SK-N-DZ (cell line): Measurements from ENCODE around the gene RGPD5. TPM values are rescaled to one million over a fixed set of nuclear protein-coding genes. Genes with fewer than 3 reads are reported as not detected.
"Not testable (repeated sequence)": the region's sequence is repeated elsewhere in the genome, so short reads cannot be mapped to it uniquely, and the experiment has no call there.

Source experiments
- DNase-seq: peaks from one replicate; pipeline ENCODE4 v3.0.0-alpha.2; 2015; ENCODE audit warnings: low spot score
- polyA plus RNA-seq, 2 experiments: library from polyadenylated mRNA; depleted of rRNA; stranded (reverse); fragments of >200 nt; gene quantifications; 2 replicates each; pipeline ENCODE4 v1.2.3, GENCODE V29; 2014

RGPD5 gene
- polyA plus RNA-seq (2014; cell fraction: cytosol; rRNA removed): 2.6 and 2.9 TPM in 2 replicates
- polyA plus RNA-seq (2014; cell fraction: nucleus; rRNA removed): 10.2 and 11.5 TPM in 2 replicates

DNA sequence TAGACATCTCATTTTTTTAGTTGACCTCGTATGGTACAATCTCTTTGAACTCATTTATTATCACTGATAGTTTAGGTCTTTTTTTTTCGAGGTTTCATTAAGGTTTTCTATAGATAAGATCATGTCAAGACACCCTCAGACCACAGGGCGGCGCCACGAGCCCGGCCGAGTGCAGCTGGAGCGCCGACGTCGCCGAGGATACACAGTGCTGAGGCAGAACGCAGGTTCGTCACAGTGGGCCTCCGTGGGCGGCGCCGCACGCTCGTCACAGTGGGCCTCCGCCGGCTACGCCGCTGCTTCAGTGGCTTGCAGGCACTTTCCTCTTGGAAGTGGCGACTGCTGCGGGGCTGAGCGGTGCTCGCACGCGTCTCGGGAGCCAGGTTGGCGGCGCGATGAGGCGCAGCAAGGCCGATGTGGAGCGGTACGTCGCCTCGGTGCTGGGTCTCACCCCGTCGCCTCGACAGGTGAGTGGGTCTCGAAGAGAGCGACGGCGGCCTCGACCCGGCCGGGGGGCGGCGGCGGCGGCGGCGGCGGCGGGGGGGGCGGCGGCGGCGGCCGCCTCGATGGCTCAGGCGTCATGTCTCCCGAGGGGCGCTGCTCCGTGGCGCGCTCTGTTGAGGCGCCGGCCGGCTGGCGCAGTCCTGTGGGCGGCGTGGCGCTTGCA, at the start of gene RGPD5:
RGPD5 (plus strand) TSS at position 232 of the 664 bp plus-strand sequence; CDS start at position 393, 161 bp downstream.
- DNase-seq: not testable (repeated sequence)

DNA sequence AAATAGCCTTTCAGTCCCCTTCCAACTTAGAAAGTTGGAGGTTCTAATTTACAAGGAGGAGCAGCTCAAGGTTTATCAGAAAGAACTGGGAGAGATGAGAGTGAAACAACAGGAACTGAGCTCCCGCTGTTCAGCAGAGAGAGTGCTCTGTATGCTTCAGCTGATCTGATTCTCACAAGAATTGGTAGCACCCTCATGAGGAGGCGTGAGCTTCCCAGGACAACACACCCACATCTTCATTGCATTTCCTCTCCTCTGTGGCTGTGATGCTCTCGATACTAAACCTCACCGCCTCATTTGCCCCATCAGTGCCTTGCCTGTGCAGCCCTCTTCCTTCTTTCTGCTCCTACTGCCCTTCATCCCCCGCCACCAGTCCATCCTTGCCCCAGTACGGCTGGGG, 42.5 kb upstream of the RGPD5 start:
- not testable (repeated sequence) for DNase-seq

DNA sequence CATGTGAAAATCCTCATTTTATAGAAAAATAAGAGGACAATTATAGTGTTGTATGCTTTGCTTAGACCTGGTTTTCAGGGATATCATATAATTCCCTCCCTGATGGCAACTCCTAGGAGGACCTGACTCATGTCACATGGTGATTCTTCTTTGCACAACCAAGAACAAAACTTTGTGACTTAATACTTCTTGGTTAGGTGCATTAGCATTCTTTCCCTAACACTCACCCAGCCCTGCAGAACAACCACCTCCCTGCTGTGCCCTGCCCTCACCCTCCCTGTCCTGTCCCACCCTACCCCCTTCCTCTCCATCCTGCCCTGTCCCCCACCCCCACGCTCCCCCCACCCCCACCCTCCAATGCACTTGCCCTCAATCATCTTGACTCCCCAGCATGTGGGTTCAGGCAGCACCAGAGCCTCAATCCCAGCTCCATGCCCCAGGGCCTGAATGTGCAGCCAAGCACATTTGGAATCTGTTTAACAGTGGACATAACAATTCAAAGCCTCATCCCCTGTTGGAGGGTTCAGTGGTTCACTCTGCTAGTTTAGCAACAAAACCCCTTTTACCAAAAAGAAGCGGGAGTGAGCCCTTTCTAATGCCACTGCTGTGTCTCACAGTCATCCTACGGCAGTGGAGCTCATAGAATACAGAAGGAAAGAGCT, 36.8 kb upstream of the RGPD5 start:
- DNase-seq: not testable (repeated sequence)

DNA sequence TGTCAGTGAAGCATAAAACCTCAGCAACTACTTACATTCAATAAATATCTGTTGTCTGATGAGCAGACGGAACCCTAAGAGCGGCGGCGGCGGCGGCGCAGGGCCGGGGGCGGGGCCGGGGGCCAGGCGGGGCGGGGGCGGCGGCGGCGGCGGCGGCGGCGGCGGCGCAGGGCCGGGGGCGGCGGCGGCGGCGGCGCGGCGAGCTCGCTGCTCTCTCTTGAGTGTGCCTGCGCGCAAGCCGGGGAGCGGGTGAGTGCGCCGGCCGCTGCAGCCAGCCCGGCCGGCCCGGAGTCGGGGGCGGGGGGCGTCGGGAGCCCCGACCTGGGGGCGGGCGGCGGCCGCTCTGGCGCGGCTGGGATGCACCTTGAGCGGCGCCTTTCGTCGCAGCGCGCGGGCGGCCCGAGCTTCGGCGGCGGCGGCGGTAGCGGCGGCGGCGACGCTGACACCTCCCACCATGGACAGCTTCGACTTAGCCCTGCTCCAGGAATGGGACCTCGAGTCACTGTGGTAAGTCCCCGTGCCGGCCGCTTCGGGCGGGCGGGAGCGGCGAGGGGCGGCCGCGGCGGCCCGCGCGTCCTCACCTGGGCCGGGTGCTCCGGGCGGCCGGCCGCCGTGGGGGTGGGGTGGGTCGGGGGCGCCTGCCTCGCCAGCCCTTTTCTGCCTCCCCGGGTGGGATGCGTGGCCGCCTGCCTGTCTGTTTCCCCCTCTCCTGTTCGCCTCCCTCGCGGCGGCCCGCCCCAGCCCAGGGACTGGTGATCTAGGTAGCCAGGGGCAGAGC, 33.7 kb upstream of the RGPD5 start:
- not testable (repeated sequence) for DNase-seq

DNA sequence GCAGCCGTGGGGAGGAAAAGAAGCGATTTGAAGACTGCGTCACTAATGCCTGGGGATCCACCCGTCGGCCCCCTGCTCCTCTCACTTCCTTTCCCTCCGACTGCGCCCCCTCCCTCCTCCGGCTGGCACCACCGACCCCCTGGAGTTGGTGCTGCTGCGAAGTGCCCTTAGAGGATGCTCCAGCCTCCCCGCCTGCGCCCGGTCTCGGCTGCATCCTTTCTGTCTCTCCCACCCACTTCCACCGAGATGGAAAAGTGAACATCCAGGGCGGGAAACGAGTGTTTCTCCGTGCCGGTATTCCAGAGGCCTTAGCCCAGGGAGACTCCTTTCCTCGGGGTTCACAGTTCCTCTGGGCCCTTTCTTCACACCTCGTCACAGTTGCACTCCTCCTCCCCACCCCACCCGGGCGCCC, 33.1 kb upstream of the RGPD5 start:
- DNase-seq: not testable (repeated sequence)

DNA sequence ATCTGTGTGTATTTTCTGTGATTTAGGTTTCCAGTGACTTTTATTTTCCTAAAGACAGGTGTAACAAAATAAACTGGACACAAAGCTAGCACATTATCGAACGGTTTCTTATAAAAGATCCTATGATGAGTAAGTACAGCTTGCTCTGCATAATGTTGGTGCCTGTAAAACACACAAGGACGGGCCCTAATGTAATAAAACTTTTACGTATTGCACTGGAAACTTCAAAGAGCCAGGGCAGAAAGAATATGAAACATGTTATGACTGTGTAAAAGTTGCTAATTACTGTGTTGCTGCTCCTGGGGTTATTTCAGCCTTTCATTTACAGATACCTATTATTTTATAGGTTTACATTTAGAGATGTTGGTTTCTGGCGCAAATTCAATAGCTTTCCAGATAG, 32.1 kb upstream of the RGPD5 start:
- DNase-seq: not testable (repeated sequence)

DNA sequence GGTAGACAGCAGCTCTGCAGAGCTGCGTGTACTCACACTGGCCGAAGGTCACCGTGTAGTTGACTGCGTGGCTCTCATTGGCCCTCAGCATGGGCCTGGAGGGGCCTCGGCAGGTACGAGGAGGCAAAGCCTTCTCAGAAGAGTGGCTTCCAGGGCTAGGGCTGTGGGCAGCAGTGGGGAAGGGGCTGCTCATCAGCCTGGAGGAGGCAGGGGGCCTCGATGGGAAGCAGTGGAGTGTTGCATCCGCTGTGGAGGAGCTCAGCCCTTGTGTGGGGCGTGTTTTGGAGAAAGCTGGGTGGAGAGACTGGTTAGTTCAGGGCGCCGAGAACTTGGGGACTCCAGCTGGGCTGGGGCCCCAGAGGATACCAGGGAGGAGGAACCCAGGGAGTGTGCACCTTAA, 28.0 kb upstream of the RGPD5 start:
- DNase-seq: not testable (repeated sequence)

- DNase-seq: not testable (repeated sequence)
Observed at GRCh38 chr2:109766886-109767578, 27.1 kb upstream of the RGPD5 start.

- DNase-seq: not testable (repeated sequence)
Observed at GRCh38 chr2:109768934-109769333, 25.2 kb upstream of the RGPD5 start.

- not testable (repeated sequence) for DNase-seq
Observed at GRCh38 chr2:109779118-109779517, 15.0 kb upstream of the RGPD5 start.

GRCh38 chr2:109781147-109781816, 12.8 kb upstream of the RGPD5 start:
- DNase-seq: not testable (repeated sequence)

DNA sequence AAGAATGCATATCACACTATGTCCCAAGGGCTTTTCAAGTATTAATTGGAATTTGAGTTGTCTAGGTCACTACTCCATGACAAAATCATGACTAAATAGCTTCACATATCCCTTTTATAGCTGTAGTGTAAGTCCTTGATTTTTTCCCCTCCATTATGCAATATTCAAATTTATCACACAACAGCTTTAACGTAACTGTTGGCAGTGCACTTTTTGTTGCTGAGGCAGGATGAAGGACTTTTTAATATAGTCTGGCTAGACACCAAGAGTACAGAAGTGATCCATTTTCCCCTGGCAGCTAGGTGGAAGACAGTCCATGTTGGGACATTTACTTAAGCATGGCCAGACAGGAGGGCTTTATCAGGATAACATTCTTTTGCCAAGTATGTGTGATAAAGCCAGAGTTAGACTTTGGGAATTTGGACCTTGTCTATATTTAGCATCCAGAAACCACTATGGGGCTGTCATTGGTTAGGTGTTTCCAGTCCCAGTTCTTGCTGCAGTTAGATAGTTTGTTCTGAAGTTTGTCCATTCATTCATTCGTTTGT, 11.6 kb upstream of the RGPD5 start:
- DNase-seq: not testable (repeated sequence)

GRCh38 chr2:109791530-109792279, 2.4 kb upstream of the RGPD5 start:
- DNase-seq: not testable (repeated sequence)

DNA sequence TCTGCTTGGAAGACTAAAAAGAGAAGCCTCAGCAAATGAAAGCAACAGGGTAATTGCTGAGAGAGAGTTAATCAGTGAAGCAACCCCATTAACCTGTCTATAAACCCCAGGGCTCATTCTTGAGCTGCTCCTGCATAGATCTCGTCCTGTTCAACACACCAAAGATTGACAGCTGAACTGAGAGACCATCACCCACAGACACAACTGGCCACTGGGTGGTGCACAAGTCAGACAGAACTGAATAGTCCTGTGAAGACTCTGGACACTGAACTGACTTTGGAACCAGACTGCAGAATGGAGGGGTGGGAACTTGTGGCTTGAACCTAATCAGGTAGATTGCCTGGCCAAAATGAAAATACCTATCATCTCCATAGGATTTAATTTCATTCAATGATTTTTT, 1.4 kb upstream of the RGPD5 start:
- not testable (repeated sequence) for DNase-seq

DNA sequence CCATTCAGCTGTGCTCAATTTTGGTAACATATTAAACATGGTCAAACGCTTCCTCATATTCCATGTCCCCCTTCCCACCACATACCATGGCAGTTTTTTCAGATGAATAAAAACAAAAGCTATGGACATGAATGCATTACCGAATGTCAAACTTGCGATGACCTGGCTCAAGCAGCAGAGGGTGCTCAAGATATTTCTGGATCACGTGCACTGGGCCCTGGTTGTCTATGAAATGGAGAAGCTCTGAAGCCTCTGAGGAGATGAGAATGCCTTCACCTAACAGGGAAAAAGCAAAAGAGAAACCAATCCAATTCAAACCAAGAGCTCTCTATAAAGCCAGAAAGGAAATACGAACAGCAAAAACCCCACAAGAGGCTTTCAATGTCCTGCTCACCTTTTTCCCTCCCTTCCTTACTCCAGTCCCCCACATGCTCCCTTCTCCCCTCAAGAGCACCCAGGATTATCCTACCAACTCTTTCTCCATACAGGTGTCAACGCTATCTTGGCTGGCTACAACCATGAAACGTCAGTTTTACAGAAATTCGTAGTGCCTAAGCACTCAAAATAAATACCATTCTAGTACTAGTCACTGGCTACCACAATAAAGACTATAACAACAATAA, 77.1 kb downstream of the RGPD5 start:
- not testable (repeated sequence) for DNase-seq

DNA sequence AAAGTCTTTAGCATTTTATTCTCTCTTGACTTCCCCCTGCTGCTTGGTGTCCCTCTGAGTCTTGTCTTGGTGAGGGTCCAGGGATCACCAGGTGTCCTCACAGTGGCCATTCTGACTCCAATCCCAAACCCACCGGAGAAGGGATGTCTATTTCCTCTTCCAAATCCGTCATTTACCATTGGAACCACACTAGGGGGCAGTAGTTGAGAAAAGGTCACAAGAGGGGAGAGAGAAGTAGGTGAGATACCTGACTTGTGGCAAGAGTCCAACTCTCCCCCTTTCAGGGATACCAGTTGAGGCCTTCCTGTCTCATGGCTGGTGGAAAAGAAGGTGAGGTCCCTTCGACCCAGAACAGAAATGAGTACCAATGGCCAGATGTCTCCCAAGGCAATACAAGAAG, 82.5 kb downstream of the RGPD5 start:
- DNase-seq: not testable (repeated sequence)

GRCh38 chr2:109882112-109882511, 88.0 kb downstream of the RGPD5 start:
- DNase-seq: not testable (repeated sequence)

DNA sequence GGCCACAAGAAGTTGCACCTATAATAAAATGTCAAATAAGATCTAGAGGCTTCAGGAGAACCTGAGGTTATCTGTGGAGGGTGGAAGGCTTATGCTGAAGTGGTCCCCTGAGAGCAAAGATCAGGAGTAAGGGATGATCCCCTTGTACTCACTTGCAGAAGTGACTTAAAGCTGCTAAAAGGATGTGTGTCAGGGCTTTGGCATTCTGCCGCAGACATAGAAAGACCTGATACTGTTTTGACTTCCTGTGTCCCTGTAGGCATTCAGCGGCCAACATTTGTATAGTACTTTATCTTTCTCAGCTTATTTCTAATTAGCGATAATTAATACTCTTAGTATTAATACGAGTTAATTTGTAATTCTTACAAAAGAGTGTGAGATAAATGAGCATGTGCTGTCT, 94.3 kb downstream of the RGPD5 start:
- DNase-seq: not testable (repeated sequence)

- not testable (repeated sequence) for DNase-seq
Observed at GRCh38 chr2:109889909-109890308, 95.8 kb downstream of the RGPD5 start.
